Testis (tissue), 3 donors: ENCODE results near the gene SH3GL3. TPM values are rescaled to one million over a fixed set of nuclear protein-coding genes. Genes with fewer than 3 reads are reported as not detected.

ENCODE experiments used
- DNase-seq: peaks from one replicate; pipeline ENCODE4 v3.0.0-alpha.2; 2019
- H3K27ac ChIP-seq, 2 donors: fragments of 200-600 bp; sonication (generic); one replicate each; pipeline ENCODE4 v1.5.1; 2019
- H3K27me3 ChIP-seq: fragments of 200-600 bp; sonication (generic); one replicate; pipeline ENCODE4 v1.5.1; 2019
- H3K36me3 ChIP-seq: fragments of 200-600 bp; sonication (generic); one replicate; pipeline ENCODE4 v1.5.1; 2017; ENCODE audit warnings: low read depth; ENCODE audit errors: missing control alignments
- H3K4me1 ChIP-seq: fragments of 200-600 bp; sonication (generic); one replicate; pipeline ENCODE4 v1.5.1; 2019
- H3K4me3 ChIP-seq, 2 donors: fragments of 200-600 bp; sonication (generic); one replicate each; pipeline ENCODE4 v1.5.1; 2017 to 2019
- H3K9me3 ChIP-seq: fragments of 200-600 bp; sonication (generic); one replicate; pipeline ENCODE4 v1.5.1; 2017
- CTCF ChIP-seq, 3 experiments: fragments of 450-650 bp in 2 of 3; fragments of 200-600 bp in 1 of 3; sonication (generic) in 1 of 3; IDR thresholded peaks; one replicate each; pipeline ENCODE4 v1.5.1; 2016 to 2019; ENCODE audit warnings: antibody characterized with exemption in 3 of 3, mild to moderate bottlenecking in 2 of 3, moderate library complexity in 1 of 3
- POLR2A ChIP-seq: fragments of 450-650 bp; IDR thresholded peaks from one replicate; pipeline ENCODE4 v1.6.1; 2017; ENCODE audit warnings: antibody characterized with exemption, mild to moderate bottlenecking, moderate library complexity
- WGBS, 2 donors: methylation state at CpG; one replicate each; pipeline ENCODE4 v1.1.5; 2018; 5-methylcytosine and 5-hydroxymethylcytosine counted together
- intact Hi-C: fragments of 100-400 bp; cut with DNase I; formaldehyde crosslinking; loops from one replicate; pipeline ENCODE4 v1.15.1; 2023; ENCODE audit warnings: low total_unique reads
- polyA plus RNA-seq: library from polyadenylated mRNA; stranded (reverse); fragments of 350-450 nt; fragmentation: Illumina TruSeq; extraction: RNeasy Lipid Tissue Mini Kit (QIAGEN cat#74804); gene quantifications from one replicate; pipeline ENCODE4 v1.2.3, GENCODE V29; 2014; ENCODE audit warnings: low read depth, low replicate concordance; ENCODE audit not compliant: insufficient read depth
- total RNA-seq, 2 donors: library from RNA; depleted of rRNA; stranded (reverse); fragments of >200 nt; gene quantifications; one replicate each; pipeline ENCODE4 v1.2.3, GENCODE V29; 2016

The SH3GL3 gene
- total and polyA plus RNA-seq, 3 donors from 2014 or later: 36.3 to 135 (median 112) TPM

- Histone ChIP-seq H3K4me1 (peaks cover 2% of the 10 kb centered on the region), H3K4me3 (no peak overlapping the region), H3K27ac (no peak overlapping the region), H3K36me3 (no peaks in the 10 kb centered on the region), H3K9me3 (no peaks in the 10 kb centered on the region), H3K27me3 (no peaks in the 10 kb centered on the region)
- no peak for DNase-seq
- intact Hi-C loops: no loop called here
- WGBS, 2 donors: 66 to 80% methylated on average over 3 of the region's 3 CpGs
- no peak for TF ChIP-seq CTCF (IDR thresholded peaks at IDR 0.05)
- no peak for TF ChIP-seq POLR2A
Measured at GRCh38 chr15:83449937-83450506, 2.9 kb downstream of the SH3GL3 start.

DNA sequence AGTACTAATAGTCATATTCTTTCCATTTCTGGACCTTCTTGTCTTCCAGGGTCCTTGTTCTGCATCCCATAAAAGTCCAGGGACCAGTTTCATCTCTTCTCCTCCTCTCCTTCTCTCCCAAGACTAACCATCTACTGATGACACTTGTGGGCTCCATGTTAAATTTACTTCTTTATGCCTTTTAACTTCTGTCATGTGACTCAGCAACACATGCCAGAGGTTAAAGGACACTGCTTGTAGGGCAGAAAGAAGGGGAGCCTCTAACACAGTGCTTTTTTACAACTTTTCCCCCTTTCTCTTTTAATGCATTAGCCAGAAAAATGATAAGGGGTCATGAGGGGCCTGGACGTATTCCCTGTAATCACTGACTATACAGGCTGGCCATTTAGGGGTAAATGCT, 10.0 kb downstream of the SH3GL3 start:
- intact Hi-C loops: no loop called here

DNA sequence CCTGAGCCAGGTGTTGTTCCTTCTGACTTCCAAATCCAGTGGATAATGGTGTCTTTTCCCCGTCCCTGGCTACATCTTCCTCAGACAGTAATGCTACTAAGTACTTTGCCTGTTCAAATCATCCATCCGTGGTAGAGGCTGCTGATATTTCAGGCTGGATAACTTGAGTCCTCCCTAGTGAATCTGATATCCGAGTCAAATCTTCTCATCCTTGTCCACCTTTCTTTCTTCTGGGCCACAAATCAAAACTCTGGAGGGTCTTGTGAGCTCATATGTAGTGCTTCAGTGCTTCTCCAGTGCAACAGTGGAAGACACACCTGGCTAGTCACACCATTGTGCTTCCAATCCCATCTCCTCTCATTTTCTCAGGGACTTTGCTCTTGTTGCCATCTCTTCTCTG, 11.2 kb downstream of the SH3GL3 start:
- TF ChIP-seq CTCF (IDR thresholded peaks at IDR 0.05) (no peak), POLR2A (no peak)
- no peaks in the 10 kb centered on the region for H3K4me1 ChIP-seq
- intact Hi-C loops: no loop called here

More for the DNA sequence above, 10.0 kb downstream of the SH3GL3 start:
- Histone ChIP-seq H3K27ac (no peak overlapping the region), H3K4me3 (no peak overlapping the region), H3K4me1 (no peaks in the 10 kb centered on the region), H3K27me3 (no peaks in the 10 kb centered on the region), H3K9me3 (no peaks in the 10 kb centered on the region), H3K36me3 (no peaks in the 10 kb centered on the region)
- no peak for TF ChIP-seq CTCF (IDR thresholded peaks at IDR 0.05)
- no peak for TF ChIP-seq POLR2A
- 50 to 66% methylated on average over 1 of the region's 1 CpG for WGBS, 2 donors
- DNase-seq: no peak

GRCh38 chr15:83462026-83462425, 14.9 kb downstream of the SH3GL3 start:
- no peaks in the 10 kb centered on the region for H3K4me1 ChIP-seq
- H3K27me3 ChIP-seq: no peaks in the 10 kb centered on the region
- WGBS, 2 donors: 82 to 86% methylated on average over 3 of the region's 3 CpGs
- no peak overlapping the region for H3K4me3 ChIP-seq
- H3K9me3 ChIP-seq: no peaks in the 10 kb centered on the region
- no peaks in the 10 kb centered on the region for H3K36me3 ChIP-seq
- intact Hi-C loops: no loop called here
- no peak for DNase-seq
- TF ChIP-seq CTCF (IDR thresholded peaks at IDR 0.05) (no peak), POLR2A (no peak)
- no peak overlapping the region for H3K27ac ChIP-seq

More for the DNA sequence above, 11.2 kb downstream of the SH3GL3 start:
- Histone ChIP-seq H3K4me3 (no peak overlapping the region), H3K36me3 (no peaks in the 10 kb centered on the region), H3K27ac (no peak overlapping the region), H3K9me3 (no peaks in the 10 kb centered on the region), H3K27me3 (no peaks in the 10 kb centered on the region)
- WGBS, 2 donors: 65 to 73% methylated on average over 3 of the region's 3 CpGs
- DNase-seq: no peak

DNA sequence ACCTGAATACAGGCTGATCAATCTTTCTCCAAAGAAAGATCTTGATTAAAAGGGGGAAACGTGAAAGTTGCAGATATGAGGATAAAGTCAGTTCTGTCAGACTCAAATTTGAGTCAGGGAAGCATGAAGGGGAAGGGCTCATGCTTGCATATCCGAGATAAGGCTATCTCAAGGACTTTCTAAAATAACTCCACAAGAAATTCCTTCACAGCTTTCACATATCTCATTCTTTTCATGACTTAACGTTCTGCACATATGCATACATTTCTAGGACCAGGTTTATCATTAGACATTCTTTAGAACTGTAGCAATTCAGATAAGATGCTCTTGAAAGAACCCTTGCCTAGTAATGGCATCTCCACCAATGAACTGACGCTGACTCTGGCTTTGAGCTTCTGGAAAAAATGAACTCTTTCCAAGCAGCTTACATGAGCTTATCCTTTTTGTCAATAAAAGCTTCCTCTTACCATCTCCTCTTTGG, 15.9 kb downstream of the SH3GL3 start:
- WGBS, 2 donors: 27 to 35% methylated on average over 4 of the region's 4 CpGs
- TF ChIP-seq CTCF (IDR thresholded peaks at IDR 0.05): no peak
- TF ChIP-seq POLR2A: no peak
- DNase-seq: no peak
- no peaks in the 10 kb centered on the region for H3K4me1 ChIP-seq
- H3K27ac ChIP-seq: no peak overlapping the region
- intact Hi-C loops: no loop called here
- no peaks in the 10 kb centered on the region for H3K9me3 ChIP-seq
- H3K4me3 ChIP-seq: no peak overlapping the region
- H3K27me3 ChIP-seq: no peaks in the 10 kb centered on the region
- H3K36me3 ChIP-seq: no peaks in the 10 kb centered on the region
